ENCODE data around the gene CYCS. TPM values are rescaled to one million over a fixed set of nuclear protein-coding genes. Genes with fewer than 3 reads are reported as not detected.

CYCS gene
- 70.7 and 71.3 TPM in 2 replicates for total RNA-seq

GRCh38 chr7:25125137-25125946 is at the start of gene CYCS:
TSS of gene CYCS (minus strand) at chr7:25125260. CDS start at chr7:25124119, 1,141 bp downstream.
- DNase-seq (ENCODE audit: low read depth) = peak; percentile 98
- H3K36me3 ChIP-seq (ENCODE audit: control insufficient read depth, insufficient read depth, low read length) = peaks cover 2% of the 10 kb centered on the region
- TF ChIP-seq CTCF (IDR thresholded peaks at IDR 0.05; ENCODE audit: insufficient read depth, low read length, poor library complexity, severe bottlenecking) = no peak
- H3K4me3 ChIP-seq (ENCODE audit: low read depth, low read length) = peak within 1 kb of the TSS; percentile 86
- H3K27me3 ChIP-seq (ENCODE audit: control insufficient read depth, insufficient read depth, low read length) = no peaks in the 10 kb centered on the region

DNA sequence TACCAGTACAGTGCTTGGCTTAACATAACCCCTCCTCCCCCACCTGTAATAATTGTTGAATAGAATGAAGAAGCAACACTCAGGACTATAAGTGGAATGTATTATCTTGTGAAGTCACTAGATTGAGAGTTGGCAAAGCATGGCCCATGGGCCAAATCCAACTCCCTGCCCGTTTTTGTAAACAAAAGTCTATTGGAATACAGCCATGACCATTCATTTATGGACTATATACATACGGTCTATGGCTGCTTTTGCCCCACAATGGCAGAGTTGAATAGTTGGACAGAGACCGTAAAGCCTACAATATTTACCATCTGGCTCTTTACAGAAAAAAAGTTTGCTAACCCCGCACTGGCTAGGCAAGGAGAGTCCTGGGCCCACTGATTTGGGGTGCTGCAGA is 48.1 kb upstream of the CYCS start:
- no peaks in the 10 kb centered on the region for H3K27me3 ChIP-seq (ENCODE audit: control insufficient read depth, insufficient read depth, low read length)
- no peak overlapping the region for H3K4me3 ChIP-seq (ENCODE audit: low read depth, low read length)
- DNase-seq (ENCODE audit: low read depth) = no peak
- H3K36me3 ChIP-seq (ENCODE audit: control insufficient read depth, insufficient read depth, low read length) = no peaks in the 10 kb centered on the region
- TF ChIP-seq CTCF (IDR thresholded peaks at IDR 0.05; ENCODE audit: insufficient read depth, low read length, poor library complexity, severe bottlenecking) = no peak

DNA sequence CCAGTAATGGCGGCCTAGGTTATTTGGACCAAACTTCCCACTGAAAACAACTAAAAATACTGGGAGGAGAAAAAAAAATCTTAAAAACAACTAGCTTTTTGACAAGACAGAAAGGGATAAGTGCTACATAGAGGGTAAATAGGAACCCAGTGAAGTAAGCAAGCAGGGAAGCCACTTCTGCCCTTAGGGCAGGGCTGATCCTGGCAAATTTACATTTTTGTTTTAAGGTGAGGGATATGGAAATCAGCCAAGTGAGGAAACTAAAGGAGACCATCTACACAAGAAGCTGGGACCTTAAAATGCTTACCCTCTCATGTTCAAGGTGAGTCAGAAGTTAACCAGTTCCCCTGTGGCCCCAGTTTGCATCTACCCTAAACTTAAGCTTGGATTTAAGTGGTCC is 46.5 kb upstream of the CYCS start:
- DNase-seq (ENCODE audit: low read depth) = no peak
- H3K27me3 ChIP-seq (ENCODE audit: control insufficient read depth, insufficient read depth, low read length) = no peaks in the 10 kb centered on the region
- no peaks in the 10 kb centered on the region for H3K36me3 ChIP-seq (ENCODE audit: control insufficient read depth, insufficient read depth, low read length)
- TF ChIP-seq CTCF (IDR thresholded peaks at IDR 0.05; ENCODE audit: insufficient read depth, low read length, poor library complexity, severe bottlenecking) = no peak
- no peak overlapping the region for H3K4me3 ChIP-seq (ENCODE audit: low read depth, low read length)

DNA sequence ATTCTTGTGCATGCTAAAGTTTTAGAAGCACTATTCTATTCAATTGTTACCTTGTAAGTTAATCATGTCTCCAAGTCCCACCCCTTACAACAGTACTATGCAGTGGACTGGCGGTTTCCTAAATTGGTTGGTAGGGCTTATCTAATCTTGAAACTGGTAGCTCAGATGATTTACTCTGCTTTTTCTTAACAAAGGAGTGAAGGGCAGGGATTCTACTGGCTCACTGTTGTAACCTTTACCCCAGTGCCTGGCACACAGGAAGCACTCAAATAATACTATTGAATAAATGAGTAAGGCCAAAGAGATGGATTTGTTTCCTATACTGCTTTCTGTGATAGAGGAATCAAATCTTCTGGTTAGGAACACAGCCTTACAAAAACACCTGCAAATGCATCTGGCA is 46.0 kb upstream of the CYCS start:
- DNase-seq (ENCODE audit: low read depth) = no peak
- no peaks in the 10 kb centered on the region for H3K27me3 ChIP-seq (ENCODE audit: control insufficient read depth, insufficient read depth, low read length)
- no peak for TF ChIP-seq CTCF (IDR thresholded peaks at IDR 0.05; ENCODE audit: insufficient read depth, low read length, poor library complexity, severe bottlenecking)
- H3K4me3 ChIP-seq (ENCODE audit: low read depth, low read length) = no peak overlapping the region
- H3K36me3 ChIP-seq (ENCODE audit: control insufficient read depth, insufficient read depth, low read length) = no peaks in the 10 kb centered on the region

- no peak overlapping the region for H3K4me3 ChIP-seq (ENCODE audit: low read depth, low read length)
- H3K36me3 ChIP-seq (ENCODE audit: control insufficient read depth, insufficient read depth, low read length) = no peaks in the 10 kb centered on the region
- TF ChIP-seq CTCF (IDR thresholded peaks at IDR 0.05; ENCODE audit: insufficient read depth, low read length, poor library complexity, severe bottlenecking) = no peak
- H3K27me3 ChIP-seq (ENCODE audit: control insufficient read depth, insufficient read depth, low read length) = no peaks in the 10 kb centered on the region
- DNase-seq (ENCODE audit: low read depth) = no peak
Observed at GRCh38 chr7:25169683-25170082, 44.6 kb upstream of the CYCS start.

- Histone ChIP-seq H3K27me3 (ENCODE audit: control insufficient read depth, insufficient read depth, low read length) (no peaks in the 10 kb centered on the region), H3K4me3 (ENCODE audit: low read depth, low read length) (no peak overlapping the region), H3K36me3 (ENCODE audit: control insufficient read depth, insufficient read depth, low read length) (no peaks in the 10 kb centered on the region)
- no peak for TF ChIP-seq CTCF (IDR thresholded peaks at IDR 0.05; ENCODE audit: insufficient read depth, low read length, poor library complexity, severe bottlenecking)
- DNase-seq (ENCODE audit: low read depth) = no peak
Observed at GRCh38 chr7:25168145-25168544, 43.1 kb upstream of the CYCS start.

All from kidney epithelial cell (primary cell).